GM23338 (cell line): ENCODE results near the gene THSD4. TPM values are rescaled to one million over a fixed set of nuclear protein-coding genes. Genes with fewer than 3 reads are reported as not detected.

Experiments used
- ATAC-seq: fragments of 200-7000 bp; cut with Tn5 transposase; 3 replicates; pipeline ENCODE4 v1.9.1; 2020
- DNase-seq: peaks from one replicate; pipeline ENCODE4 v3.0.0-alpha.2; 2015; ENCODE audit warnings: low spot score
- H2AFZ ChIP-seq: fragments of 200-600 bp; sonication (generic); 2 replicates; pipeline ENCODE4 v1.8.0; 2016; ENCODE audit warnings: antibody characterized with exemption, mild to moderate bottlenecking, moderate library complexity
- H3F3A ChIP-seq: fragments of 200-600 bp; sonication (generic); replicated peaks from 2 replicates; pipeline ENCODE4 v1.8.0; 2017; ENCODE audit warnings: antibody characterized with exemption, mixed run types, low read depth
- H3K27ac ChIP-seq: fragments of 200-600 bp; sonication (generic); 2 replicates; pipeline ENCODE4 v1.6.1; 2016; ENCODE audit warnings: low read depth
- H3K27me3 ChIP-seq: fragments of 200-600 bp; sonication (generic); 2 replicates; pipeline ENCODE4 v1.8.0; 2016; ENCODE audit warnings: mild to moderate bottlenecking, mixed run types, moderate library complexity; ENCODE audit not compliant: insufficient read depth
- H3K36me3 ChIP-seq: fragments of 200-600 bp; sonication (generic); 2 replicates; pipeline ENCODE4 v1.8.0; 2016; ENCODE audit warnings: mild to moderate bottlenecking; ENCODE audit not compliant: insufficient read depth
- H3K4me1 ChIP-seq: fragments of 200-600 bp; sonication (generic); 2 replicates; pipeline ENCODE4 v1.8.0; 2016; ENCODE audit warnings: mild to moderate bottlenecking, moderate library complexity; ENCODE audit not compliant: insufficient read depth
- H3K4me2 ChIP-seq: fragments of 200-600 bp; sonication (generic); 2 replicates; pipeline ENCODE4 v1.7.1; 2017; ENCODE audit warnings: mixed run types
- H3K4me3 ChIP-seq: fragments of 200-600 bp; sonication (generic); 2 replicates; pipeline ENCODE4 v1.6.1; 2016; ENCODE audit warnings: mixed run types
- H3K79me2 ChIP-seq: fragments of 200-600 bp; sonication (generic); replicated peaks from 2 replicates; pipeline ENCODE4 v1.8.0; 2017; ENCODE audit warnings: mild to moderate bottlenecking; ENCODE audit not compliant: insufficient read depth
- H3K9me2 ChIP-seq: fragments of 200-600 bp; sonication (generic); 2 replicates; pipeline ENCODE4 v1.8.0; 2017; ENCODE audit not compliant: insufficient read depth
- H4K20me1 ChIP-seq: fragments of 200-600 bp; sonication (generic); replicated peaks from 2 replicates; pipeline ENCODE4 v1.8.0; 2017; ENCODE audit warnings: mild to moderate bottlenecking; ENCODE audit not compliant: insufficient read depth
- H3K27ac Mint-ChIP-seq: 2 replicates; pipeline ENCODE4 v1.8.0; 2020; ENCODE audit warnings: inconsistent platforms, mild to moderate bottlenecking, moderate library complexity, mixed read lengths
- H3K27me3 Mint-ChIP-seq: 3 replicates; pipeline ENCODE4 v1.8.0; 2022; ENCODE audit warnings: low read depth, mild to moderate bottlenecking, moderate library complexity, mixed read lengths, inconsistent platforms; ENCODE audit not compliant: insufficient read depth, poor library complexity
- H3K36me3 Mint-ChIP-seq: 3 replicates; pipeline ENCODE4 v1.8.0; 2021; ENCODE audit warnings: low read depth, mild to moderate bottlenecking, inconsistent platforms, moderate library complexity, mixed read lengths
- H3K4me1 Mint-ChIP-seq: 3 replicates; pipeline ENCODE4 v1.8.0; 2020; ENCODE audit warnings: mild to moderate bottlenecking, inconsistent platforms, mixed read lengths
- H3K4me3 Mint-ChIP-seq: 3 replicates; pipeline ENCODE4 v1.8.0; 2021; ENCODE audit warnings: moderate library complexity, mild to moderate bottlenecking, inconsistent platforms, mixed read lengths
- H3K9me3 Mint-ChIP-seq: 3 replicates; pipeline ENCODE4 v1.8.0; 2020; ENCODE audit warnings: moderate library complexity, mild to moderate bottlenecking, inconsistent platforms, mixed read lengths
- CREB1 ChIP-seq: fragments of 250-450 bp; sonication (Bioruptor Pico); IDR thresholded peaks from 2 replicates; pipeline ENCODE4 v1.5.0; 2020; ENCODE audit warnings: low read depth, mild to moderate bottlenecking, moderate library complexity
- CTCF ChIP-seq, 2 experiments: fragments of 200-600 bp in 1 of 2; sonication (generic) in 1 of 2; conservative IDR thresholded peaks; 2 replicates each; pipeline versions ENCODE4 v1.5.1 to v1.6.1; 2016 to 2017; ENCODE audit warnings: antibody characterized with exemption in 2 of 2, low read depth in 2 of 2, mild to moderate bottlenecking in 2 of 2, moderate library complexity in 1 of 2
- EZH2 ChIP-seq: fragments of 200-600 bp; sonication (generic); IDR thresholded peaks from one replicate; pipeline ENCODE4 v1.8.0; 2017; ENCODE audit warnings: antibody characterized with exemption, mild to moderate bottlenecking, low read depth; ENCODE audit not compliant: unreplicated experiment
- EZH2phosphoT487 ChIP-seq: fragments of 200-600 bp; sonication (generic); IDR thresholded peaks from one replicate; pipeline ENCODE4 v1.8.1; 2018; ENCODE audit warnings: antibody characterized with exemption; ENCODE audit not compliant: unreplicated experiment
- JUNB ChIP-seq: IDR thresholded peaks from one replicate; pipeline ENCODE4 v1.6.1; 2016; ENCODE audit warnings: antibody characterized with exemption; ENCODE audit not compliant: unreplicated experiment
- NANOG ChIP-seq: IDR thresholded peaks from 2 replicates; pipeline ENCODE4 v1.6.1; 2016; ENCODE audit warnings: antibody characterized with exemption, borderline replicate concordance
- POLR2AphosphoS5 ChIP-seq: IDR thresholded peaks from 2 replicates; pipeline ENCODE4 v1.6.1; 2016; ENCODE audit warnings: antibody characterized with exemption, low read depth
- REST ChIP-seq: IDR thresholded peaks from one replicate; pipeline ENCODE4 v1.6.1; 2018; ENCODE audit warnings: antibody characterized with exemption; ENCODE audit not compliant: unreplicated experiment
- STAT1 ChIP-seq: IDR thresholded peaks from one replicate; pipeline ENCODE4 v1.6.1; 2016; ENCODE audit warnings: antibody characterized with exemption; ENCODE audit not compliant: unreplicated experiment
- ZNF114 ChIP-seq: fragments of 250-450 bp; sonication (Bioruptor Pico); IDR thresholded peaks from 2 replicates; pipeline ENCODE4 v1.5.0; 2020; ENCODE audit warnings: mild to moderate bottlenecking, moderate library complexity
- ZNF331 ChIP-seq: fragments of 250-450 bp; sonication (Bioruptor Pico); IDR thresholded peaks from 2 replicates; pipeline ENCODE4 v1.5.0; 2020; ENCODE audit warnings: low read depth, mild to moderate bottlenecking, moderate library complexity
- ZNF462 ChIP-seq: fragments of 250-450 bp; sonication (Bioruptor Pico); IDR thresholded peaks from 2 replicates; pipeline ENCODE4 v1.5.0; 2020; ENCODE audit warnings: mild to moderate bottlenecking, moderate library complexity
- polyA plus RNA-seq: library from polyadenylated mRNA; unstranded; fragments of >200 nt; fragmentation: Nextera tagmentation; extraction: Ambion mirVana; gene quantifications from 2 replicates; pipeline ENCODE4 v1.2.1, GENCODE V29; 2016
- total RNA-seq: library from RNA; depleted of rRNA; stranded (reverse); fragments of >200 nt; shearing (Covaris generic); gene quantifications from 2 replicates; pipeline ENCODE4 v1.2.3, GENCODE V29; 2014
- TF ChIP-seq, protein P1 (sequence below): IDR thresholded peaks from 2 replicates; pipeline ENCODE4 v1.6.1; 2016; ENCODE audit warnings: antibody characterized with exemption

Gene THSD4
- total and polyA plus RNA-seq, 2 experiments from 2014 or later, result 2.0 to 7.4 TPM

DNA sequence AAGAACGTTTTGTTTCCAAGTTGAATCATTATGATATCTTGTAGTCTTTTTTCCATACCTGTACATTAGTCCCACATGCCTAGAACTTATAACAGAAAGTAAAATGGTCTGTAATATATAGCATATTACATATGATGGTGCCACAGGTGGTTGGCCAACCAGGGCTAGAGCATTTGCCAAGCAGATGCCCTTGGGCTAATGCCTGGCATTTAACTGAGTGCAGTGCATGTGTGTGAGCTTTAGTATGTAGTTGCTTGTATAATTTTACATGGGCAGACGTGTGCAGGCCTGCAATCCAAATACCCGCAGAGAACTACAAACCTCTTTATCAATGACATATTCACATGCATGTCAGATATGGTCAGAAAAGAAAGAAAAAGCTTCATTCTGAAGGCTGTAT is 27.5 kb downstream of the THSD4 start:
- no peak for ATAC-seq
- Histone ChIP-seq H2AFZ (no peak overlapping the region), H3F3A (no peaks in the 10 kb centered on the region), H3K4me1 (no peaks in the 10 kb centered on the region), H3K27ac (no peak overlapping the region), H3K4me3 (no peak overlapping the region), H3K36me3 (no peaks in the 10 kb centered on the region), H3K4me2 (no peak overlapping the region), H3K9me2 (no peaks in the 10 kb centered on the region; the same call in 1 of the 2 replicates), H3K79me2 (no peaks in the 10 kb centered on the region), H3K27me3 (no peaks in the 10 kb centered on the region), H4K20me1 (no peaks in the 10 kb centered on the region)
- Mint-ChIP-seq H3K4me3 (no peak overlapping the region), H3K9me3 (no peaks in the 10 kb centered on the region), H3K4me1 (peaks cover 9% of the 10 kb centered on the region), H3K36me3 (no peaks in the 10 kb centered on the region; the same call in 2 of the 3 replicates), H3K27ac (no peak overlapping the region), H3K27me3 (no peaks in the 10 kb centered on the region)
- TF ChIP-seq REST, result no peak
- TF ChIP-seq POLR2AphosphoS5, result no peak
- no peak for TF ChIP-seq EZH2
- no peak for TF ChIP-seq CREB1 (CRISPR knock-in tag)
- TF ChIP-seq ZNF462, result no peak
- no peak for TF ChIP-seq ZNF331 (CRISPR knock-in tag)
- no peak for TF ChIP-seq STAT1
- TF ChIP-seq ZNF114 (CRISPR knock-in tag), result no peak
- TF ChIP-seq CTCF (conservative IDR thresholded peaks at IDR 0.05; ENCODE audit: low read depth in 2 of 2), result no peak
- TF ChIP-seq JUNB, result no peak
- no peak for TF ChIP-seq NANOG
- TF ChIP-seq EZH2phosphoT487, result no peak
- TF ChIP-seq, protein P1, sequence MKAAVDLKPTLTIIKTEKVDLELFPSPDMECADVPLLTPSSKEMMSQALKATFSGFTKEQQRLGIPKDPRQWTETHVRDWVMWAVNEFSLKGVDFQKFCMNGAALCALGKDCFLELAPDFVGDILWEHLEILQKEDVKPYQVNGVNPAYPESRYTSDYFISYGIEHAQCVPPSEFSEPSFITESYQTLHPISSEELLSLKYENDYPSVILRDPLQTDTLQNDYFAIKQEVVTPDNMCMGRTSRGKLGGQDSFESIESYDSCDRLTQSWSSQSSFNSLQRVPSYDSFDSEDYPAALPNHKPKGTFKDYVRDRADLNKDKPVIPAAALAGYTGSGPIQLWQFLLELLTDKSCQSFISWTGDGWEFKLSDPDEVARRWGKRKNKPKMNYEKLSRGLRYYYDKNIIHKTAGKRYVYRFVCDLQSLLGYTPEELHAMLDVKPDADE, result no peak
- no peak for DNase-seq
